ENCODE results near the gene TDRD5.

DNA sequence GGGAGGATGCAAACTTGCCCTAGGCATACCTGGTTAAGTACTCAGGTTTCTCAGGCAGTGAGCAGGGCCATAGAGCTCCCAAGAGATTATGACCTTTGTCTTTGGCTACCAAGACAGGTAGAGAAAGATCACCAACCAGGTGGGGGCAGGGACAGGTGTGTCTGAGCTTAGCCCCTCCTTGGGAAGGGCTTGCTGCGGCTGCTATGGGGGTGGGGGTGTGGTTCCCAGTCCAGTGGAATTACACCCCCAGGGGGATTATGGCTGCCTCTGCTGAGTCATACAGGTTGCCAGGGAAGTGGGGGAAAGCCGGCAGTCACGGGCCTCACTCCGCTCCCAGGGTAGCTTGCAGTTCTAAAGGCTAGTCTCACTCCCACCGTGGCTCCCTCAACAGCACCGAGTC, 86.2 kb downstream of the TDRD5 start:
- no peak for TF ChIP-seq CTCF (IDR thresholded peaks at IDR 0.05)
- no peak for TF ChIP-seq POLR2AphosphoS5 (IDR thresholded peaks at IDR 0.05)
